Astrocyte of the cerebellum (primary cell): ENCODE results near the gene KCNIP3.

ENCODE experiments used
- DNase-seq: peaks from one replicate; pipeline ENCODE4 v3.0.0-alpha.2; 2011; ENCODE audit warnings: low read depth
- H3K4me3 ChIP-seq: 2 replicates; pipeline ENCODE4 v1.5.1; 2011; ENCODE audit warnings: mild to moderate bottlenecking, low read depth, low read length, moderate library complexity
- in situ Hi-C: cut with HindIII; loops from 2 replicates; pipeline ENCODE4 v1.10.0; 2017; ENCODE audit warnings: low sequenced_read_pairs
- TF ChIP-seq, protein P1 (sequence below): IDR thresholded peaks from 2 replicates; pipeline ENCODE4 v1.5.1; 2012; ENCODE audit warnings: low read length, low read depth, moderate library complexity, mild to moderate bottlenecking; ENCODE audit errors: missing control alignments

The KCNIP3 gene

DNA sequence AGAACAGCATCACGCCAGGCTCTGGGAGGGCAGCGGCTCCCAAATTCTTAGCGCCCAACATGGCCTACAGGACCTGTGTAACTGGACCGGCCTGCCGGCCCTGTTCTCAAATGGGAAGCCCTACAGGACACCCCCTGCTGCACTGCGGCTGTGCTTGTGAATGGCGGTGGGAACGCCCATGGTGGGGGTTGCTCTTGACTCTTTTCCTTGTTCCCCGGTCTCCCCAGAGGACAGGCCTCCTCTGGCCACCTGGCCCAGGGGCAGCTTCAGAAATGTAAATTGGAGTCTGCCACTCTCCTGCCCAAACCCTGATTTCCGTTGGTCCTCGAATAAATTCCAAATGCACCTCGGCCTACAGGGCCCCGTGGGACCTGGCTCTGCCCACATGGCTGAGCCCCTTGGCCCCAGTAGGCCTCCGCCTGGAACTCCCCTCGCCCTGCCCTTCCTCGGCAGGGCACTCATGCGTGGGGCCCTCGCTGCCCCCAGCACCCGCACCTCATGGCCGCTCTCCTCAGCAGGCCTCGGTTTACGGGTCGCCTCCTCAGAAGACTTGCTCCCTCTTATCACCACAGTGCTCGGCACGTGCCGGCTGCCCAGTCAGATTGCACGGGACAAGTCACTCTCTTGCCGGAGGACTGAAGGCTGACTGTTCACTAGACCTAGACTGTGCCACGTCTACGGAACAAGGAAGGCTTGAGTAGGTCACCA lies 29.4 kb downstream of the KCNIP3 start:
- DNase-seq, result no peak
- H3K4me3 ChIP-seq, result no peak overlapping the region
- in situ Hi-C loops, result no loop called here
- TF ChIP-seq, protein P1, sequence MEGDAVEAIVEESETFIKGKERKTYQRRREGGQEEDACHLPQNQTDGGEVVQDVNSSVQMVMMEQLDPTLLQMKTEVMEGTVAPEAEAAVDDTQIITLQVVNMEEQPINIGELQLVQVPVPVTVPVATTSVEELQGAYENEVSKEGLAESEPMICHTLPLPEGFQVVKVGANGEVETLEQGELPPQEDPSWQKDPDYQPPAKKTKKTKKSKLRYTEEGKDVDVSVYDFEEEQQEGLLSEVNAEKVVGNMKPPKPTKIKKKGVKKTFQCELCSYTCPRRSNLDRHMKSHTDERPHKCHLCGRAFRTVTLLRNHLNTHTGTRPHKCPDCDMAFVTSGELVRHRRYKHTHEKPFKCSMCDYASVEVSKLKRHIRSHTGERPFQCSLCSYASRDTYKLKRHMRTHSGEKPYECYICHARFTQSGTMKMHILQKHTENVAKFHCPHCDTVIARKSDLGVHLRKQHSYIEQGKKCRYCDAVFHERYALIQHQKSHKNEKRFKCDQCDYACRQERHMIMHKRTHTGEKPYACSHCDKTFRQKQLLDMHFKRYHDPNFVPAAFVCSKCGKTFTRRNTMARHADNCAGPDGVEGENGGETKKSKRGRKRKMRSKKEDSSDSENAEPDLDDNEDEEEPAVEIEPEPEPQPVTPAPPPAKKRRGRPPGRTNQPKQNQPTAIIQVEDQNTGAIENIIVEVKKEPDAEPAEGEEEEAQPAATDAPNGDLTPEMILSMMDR, result no peak

DNA sequence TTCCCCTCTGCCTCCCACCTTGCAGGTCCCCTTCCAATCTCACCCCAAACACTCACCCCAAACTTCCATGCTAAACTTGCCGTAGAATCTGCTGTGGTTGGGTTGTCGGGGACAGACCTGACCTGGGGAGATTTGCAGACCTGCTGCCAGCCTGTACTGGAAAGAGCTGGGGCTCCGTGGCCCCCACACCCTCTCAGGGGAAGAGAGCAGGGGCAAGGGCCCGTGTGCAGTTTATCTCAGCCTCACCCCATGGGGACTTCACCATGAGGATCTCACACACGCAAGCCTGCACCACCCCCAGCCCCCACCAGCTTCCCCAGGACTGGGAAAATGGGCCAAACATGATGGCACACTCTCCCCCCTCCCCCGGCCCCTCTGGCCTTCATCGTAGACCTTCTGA lies 30.7 kb downstream of the KCNIP3 start:
- H3K4me3 ChIP-seq, result no peak overlapping the region
- in situ Hi-C loops, result no loop called here
- no peak for DNase-seq
- TF ChIP-seq, protein P1, result no peak

DNA sequence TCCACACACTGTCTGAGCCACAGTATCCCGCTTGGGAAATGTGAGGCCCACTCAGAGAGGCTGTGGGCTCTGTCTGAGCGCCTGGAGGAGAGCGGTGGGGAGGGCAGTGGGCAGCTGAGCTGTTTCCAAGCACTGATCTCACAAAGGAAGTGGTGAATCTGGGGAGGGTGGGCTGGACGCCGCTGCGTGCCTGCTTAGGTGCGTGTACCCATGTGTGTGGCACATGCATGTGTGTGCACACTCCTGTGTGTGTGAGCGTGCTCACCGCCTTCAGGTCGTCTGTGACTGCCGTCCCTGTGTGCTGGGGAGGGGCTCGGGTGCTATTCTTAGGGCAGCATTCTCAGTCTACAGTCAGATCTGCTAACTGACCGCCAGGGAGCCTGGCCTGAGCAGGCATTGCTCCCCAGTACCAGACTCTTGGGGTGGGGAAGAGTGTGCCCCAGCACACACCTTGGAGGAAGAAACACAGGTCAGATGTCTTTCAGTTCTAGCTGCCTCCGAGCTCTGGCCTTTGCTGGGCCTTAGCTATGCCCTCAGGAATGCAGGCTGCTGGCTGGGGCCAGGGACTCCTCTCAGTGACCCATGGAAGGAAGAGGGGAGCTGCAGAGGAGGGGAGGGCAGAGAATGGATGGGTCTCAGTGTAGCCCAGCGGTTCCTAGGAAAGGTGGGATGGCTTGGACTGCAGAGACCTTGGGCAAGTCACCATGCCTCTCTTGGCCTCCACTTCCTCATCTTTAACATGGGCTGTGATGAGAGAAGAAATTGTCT lies 31.4 kb downstream of the KCNIP3 start:
- no peak for DNase-seq
- TF ChIP-seq, protein P1, result no peak
- in situ Hi-C loops, result no loop called here
- H3K4me3 ChIP-seq, result no peak overlapping the region

DNA sequence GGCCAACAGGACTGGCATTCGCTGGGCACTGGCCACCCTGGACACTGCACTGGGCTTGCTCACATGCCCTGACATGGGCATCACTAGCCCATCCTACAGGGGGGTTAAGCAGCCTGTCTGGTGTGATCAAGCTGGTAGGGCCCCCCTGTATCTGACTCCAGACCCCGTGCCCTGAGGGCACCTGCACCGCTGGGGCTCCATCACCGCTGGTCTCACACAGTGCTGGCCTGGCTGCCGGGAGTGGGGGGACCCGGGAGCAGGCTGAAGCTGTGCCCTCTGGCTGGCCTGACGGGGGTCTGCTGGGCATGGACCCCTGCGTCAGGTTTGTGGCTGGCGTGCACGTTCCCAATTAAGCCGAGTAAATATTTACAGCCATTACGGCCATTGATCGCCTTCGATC lies 32.3 kb downstream of the KCNIP3 start:
- no peak for DNase-seq
- in situ Hi-C loops, result no loop called here
- TF ChIP-seq, protein P1, result no peak
- H3K4me3 ChIP-seq, result no peak overlapping the region

DNA sequence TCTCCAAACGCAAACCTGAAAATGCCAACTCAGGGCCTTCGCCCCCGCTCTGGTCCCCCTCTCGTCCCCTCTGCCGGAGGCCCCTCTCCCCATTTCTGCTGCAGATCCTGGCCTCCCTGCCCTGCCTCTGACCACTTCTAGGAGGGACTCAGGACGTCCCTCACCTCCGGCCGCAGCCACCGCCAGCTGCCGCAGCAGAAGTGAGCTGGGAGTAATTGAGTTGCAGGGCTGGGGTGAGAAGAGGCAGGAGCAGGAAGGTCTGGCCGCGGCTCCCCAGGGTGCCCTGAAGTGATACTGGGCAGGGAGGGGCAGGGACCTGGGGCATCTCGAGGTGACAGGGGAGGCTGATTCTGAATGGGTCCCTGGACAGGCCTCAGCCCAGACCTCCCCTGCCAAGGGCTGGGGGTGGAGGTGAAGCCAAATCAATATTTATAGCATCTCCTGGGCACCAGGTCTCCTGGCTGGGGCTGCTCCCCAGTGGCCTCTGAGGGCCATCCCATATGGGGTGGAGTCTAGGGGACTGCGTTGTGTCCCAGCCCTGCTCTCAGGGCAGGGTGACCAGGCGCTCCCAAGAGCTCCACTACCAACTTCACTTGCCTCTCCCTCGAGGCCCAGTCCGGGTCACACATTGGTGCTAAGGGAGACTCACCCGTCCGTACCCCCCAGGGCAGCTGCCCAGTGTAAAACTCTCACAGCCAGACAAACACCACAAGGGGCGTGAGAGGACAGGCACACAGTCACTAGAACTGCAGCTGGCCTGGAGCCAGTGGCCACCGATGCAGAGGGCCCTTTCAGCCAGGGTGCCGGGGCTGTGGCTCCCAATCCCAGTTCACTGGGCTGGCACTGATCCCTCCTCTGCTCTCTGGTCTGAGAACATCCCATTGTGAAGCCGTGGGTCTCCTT lies 33.0 kb downstream of the KCNIP3 start:
- no peak for DNase-seq
- H3K4me3 ChIP-seq, result no peak overlapping the region
- in situ Hi-C loops, result no loop called here
- TF ChIP-seq, protein P1, result no peak

DNA sequence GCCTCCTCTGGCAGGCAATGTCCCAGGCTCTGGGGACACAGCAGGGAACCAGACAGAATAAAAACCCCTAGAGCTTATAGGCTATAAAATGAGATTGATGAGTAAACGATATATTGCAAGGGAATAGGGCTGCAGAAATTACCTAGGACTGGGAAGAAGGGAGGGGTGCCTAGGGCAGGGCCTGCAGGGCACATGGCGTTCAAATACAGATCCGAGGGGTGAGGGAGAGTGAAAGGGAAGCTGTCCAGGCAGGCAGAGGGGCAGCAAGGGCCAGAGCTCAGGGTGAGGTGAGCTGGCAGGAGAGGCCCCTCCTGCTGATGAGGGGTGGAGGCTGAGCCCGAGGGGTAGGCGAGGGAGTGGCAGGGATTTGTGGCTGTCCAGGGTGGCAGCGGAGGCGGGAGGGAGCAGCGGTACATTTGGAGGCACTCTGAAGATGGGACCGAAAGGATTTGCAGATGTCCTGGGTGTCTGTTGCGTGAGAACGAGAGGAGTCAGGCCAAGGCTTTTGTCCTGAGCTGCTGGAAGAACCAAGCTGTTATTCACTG lies 33.7 kb downstream of the KCNIP3 start:
- in situ Hi-C loops, result no loop called here
- no peak overlapping the region for H3K4me3 ChIP-seq
- no peak for DNase-seq
- TF ChIP-seq, protein P1, result no peak
